Hepatic stellate cell (primary cell): ENCODE data around the gene ORMDL2.
A peak's percentile ranks its signal among the peaks of the same experiment; 100 is the strongest.

Source experiments
- DNase-seq: peaks from one replicate; pipeline ENCODE4 v3.0.0; 2011; ENCODE audit warnings: low spot score

ORMDL2 gene, protein sequence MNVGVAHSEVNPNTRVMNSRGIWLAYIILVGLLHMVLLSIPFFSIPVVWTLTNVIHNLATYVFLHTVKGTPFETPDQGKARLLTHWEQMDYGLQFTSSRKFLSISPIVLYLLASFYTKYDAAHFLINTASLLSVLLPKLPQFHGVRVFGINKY

DNA sequence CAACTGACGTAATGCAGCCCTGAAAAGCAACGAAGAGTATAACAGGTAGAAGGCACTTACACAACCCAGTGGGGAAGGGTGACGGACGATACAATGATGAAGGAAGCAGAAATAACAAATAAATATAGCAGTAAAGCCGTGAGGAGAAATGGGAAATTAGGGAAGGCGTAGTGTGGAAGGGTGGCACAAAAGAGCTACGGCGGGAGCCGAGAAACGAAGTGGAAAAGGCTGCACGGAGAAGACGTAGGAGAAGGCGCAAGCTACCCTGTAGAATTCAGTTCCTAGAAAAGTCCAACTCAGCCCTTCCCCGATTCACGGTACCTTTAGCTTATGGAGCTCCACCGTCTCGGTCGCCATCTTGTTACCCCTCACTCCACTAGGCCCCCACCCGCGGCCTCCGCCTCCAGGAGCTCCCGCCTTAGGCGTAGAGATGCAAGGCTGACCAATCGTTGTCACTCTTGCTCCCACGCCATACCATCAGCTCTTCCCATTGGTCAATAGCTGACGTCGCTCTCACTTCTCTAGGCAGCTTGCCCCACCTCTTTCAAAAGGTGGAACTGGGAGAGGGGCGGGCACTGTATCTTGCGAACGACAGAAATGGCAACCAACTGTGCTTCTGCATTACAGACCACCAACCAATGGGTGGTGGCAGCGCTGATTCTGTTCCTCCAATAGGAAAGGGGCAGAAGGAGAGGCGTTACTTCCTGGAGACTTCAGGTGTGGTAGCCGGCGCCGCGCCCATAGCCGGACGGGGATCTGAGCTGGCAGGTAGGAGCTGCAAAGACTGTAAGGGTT is at the start of gene ORMDL2, which contains the start of gene SARNP:
Gene ORMDL2 (plus strand): TSS at position 697 of the 795 bp plus-strand sequence. CDS start 959 bp downstream, outside the sequence.
Gene SARNP (minus strand): TSS at position 380 of the 795 bp plus-strand sequence. CDS start 23 bp downstream, at position 357.
- DNase-seq, result peak; percentile 98

DNA sequence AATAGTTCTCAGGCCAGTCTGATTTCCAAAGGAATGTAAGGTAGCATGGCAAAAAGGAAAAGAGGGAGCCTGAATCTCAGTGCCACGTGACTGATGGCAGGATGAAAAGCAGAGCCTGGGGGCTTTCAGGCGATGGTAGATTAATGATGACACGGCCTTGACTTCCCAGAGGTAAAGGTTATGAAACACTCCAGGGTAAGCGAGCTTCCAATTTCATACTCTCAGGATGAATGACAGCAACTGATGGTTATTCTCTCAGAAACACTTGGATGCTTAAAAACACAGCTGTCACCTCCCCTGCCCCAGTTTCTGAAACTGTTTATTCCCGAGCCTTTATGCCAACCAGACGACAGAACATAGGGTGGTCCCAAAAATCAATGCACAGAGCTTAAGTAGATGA is 46.1 kb upstream of the ORMDL2 start:
- no peak for DNase-seq

DNA sequence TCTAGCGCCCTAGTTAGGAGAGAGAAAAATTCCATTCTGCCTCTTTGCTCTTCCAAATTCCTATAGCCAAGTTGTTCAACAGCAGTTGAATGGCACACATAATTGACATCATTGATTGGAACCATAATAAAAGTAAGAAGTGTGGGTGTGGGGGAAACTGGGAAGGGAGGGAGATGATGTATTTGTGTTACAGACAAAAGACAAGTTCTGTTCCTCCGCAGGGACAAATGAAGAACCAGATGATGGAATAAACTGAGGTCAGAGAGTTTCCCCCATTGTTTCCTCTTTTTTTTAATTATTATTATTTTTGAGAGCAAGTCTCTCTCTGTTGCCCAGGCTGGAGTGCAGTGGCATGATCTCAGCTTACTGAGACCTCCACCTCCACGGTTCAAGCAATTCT is 40.0 kb upstream of the ORMDL2 start:
- DNase-seq, result no peak

DNA sequence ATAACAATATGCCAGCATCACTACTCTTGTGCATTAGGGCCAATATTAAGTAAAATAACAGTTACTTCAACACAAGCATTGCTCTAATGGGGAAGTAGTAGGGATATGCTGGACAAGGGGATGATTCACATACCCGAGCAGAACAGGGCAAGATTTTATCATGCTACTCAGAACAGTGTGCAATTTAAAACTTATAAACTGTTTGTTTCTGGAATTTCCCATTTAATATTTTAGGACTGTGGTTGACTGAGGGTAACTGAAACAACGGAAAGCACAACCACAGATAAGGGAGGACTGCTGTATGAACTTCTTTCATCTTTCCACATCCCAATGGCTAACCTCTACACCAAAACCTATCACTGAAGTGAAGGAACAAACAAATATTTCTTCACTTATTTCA is 37.2 kb upstream of the ORMDL2 start:
- DNase-seq, result no peak

DNA sequence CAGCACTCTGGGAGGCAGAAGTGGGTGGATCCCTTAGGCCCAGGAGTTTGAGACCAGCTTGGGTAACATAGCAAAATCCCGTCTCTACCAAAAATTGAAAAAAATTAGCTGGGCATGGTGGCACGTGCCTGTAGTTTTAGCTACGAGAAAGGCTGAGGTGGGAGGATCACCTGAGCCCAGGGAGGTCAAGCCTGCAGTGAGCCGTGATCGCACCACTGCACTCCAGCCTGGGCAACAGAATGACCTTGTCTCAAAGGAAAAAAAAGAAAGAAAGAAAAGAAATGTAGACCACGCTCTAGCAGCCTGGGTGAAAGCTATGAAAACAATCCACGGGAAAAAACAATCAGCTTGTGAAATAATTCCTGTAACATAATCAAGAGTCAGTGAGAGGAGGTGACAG is 29.3 kb upstream of the ORMDL2 start:
- no peak for DNase-seq

DNA sequence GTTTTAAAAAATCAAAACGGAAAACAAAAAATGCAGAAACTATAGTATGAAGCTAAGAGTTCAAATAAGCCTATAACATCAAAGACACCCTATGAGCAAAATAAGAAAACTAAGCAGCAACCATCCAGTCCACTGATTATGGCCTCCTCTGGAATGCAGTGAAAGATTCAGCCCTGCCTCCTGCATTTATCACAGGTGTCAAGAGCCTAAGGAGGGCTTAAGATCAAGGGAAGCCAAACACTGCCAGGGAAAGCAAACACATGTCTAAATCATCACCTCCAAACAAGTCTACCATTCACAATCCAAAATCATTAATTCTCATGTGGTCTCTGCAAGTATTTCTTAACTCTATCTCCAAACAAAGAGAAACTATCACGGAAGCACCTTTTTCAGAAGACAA is 28.7 kb upstream of the ORMDL2 start:
- DNase-seq, result no peak

DNA sequence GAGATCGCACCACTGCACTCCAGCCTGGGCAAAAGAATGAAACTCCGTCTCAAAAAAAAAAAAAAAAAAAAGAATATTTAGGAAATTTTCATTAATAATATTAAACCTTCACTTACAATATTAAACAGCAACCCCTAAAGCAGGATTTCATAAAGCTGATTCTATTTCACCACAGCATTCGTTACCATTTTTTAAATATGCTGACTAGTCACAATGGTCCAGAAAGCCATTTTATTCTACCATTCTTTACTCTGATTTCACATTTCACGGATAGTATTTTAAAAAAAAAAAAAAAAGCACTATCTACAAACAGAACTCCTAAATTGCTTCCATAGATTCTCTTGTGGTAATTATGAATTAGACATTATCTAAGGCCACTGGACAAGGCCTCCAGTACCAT is 27.9 kb upstream of the ORMDL2 start:
- no peak for DNase-seq

DNA sequence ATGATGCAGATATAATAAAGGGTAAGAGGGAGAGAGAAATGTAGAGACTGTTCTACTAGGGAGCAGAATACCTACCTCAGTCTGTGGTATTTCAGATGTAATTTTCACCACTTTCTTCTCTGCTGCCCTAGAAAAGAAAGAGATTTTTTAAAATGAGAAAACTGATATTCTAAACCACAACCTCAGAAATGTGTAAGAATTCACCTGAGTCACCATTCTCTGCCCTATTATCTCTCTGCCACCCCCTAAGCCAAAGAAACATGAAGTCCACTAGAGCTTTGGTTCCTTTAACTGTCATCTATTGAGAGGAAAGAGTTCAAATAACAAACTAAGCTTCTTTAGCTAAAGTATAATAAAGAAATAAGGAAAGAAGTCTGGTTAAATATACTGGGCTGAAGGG is 21.9 kb upstream of the ORMDL2 start:
- DNase-seq, result no peak

DNA sequence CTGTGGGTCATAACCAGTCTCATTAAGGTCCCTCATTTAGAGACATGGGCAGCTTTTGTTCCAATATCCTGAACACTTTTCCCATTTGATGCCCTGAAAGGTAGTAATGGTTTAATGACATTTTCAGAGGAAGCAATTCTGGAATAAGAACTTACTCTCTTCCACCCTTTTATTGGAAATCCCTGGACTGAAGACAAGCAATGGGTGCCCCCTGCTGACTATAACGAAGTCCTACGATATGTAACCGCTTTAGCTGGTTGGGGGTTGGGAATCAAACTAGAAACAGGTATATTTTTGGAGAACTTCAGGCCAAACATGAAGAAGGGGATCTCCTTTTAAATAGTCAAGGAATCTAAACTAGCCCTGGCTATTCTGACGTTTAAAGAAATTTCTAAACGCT is 20.8 kb upstream of the ORMDL2 start:
- peak; percentile 49 for DNase-seq

DNA sequence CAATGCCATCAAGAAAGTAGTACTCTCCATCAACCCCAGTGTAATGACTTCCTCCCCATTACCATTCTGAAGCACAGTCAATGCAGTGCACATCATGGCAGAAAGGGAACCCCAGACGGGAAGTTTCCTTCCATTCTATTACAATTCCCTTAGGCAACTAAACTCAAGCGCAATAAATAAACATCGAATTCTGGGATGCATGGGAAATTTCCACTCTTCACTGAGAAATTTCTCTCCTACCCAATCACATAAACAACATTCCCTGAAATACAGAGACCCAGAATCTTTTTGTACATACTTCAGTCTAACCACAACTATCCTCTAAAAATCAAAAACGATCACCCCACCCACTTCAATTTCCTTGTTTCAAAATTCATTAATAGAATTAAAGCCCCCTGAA is 20.3 kb upstream of the ORMDL2 start:
- DNase-seq, result no peak

DNA sequence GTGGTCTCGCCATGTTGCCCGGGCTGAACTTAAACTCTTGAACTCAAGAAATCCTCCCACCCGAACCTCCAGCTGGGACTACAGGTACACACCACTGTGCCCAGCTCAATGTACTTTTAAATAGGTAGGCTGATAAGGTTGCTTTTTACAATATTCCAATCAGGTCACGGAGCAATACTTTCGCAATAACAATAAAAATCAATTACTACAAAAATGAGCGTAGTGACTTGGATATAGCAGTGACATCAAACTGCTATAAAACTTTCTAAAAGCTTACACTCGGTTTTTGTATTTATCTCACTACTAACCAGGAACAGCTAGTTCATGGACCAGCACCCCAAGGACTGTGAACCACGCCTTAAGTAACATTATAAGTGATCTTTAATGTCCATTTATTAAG is 10.9 kb upstream of the ORMDL2 start:
- DNase-seq, result no peak

DNA sequence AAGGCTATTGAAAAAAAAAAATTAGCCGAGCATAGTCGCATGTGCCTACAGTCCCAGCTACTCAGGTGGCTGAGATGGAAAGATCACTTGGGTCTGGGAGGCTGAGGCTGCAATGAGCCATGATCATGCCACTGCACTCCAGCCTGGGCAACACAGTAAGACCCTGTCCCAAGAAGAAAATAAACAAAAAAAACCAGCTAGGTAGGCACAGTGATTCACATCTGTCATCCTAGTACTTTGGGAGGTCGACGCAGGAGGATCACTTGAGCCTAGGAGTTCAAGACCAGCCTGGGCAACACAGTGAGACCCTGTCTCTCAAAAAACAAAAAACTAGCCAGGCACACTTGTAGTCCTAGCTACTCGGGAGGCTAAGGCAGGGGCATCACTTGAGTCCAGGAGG is 8.6 kb upstream of the ORMDL2 start:
- no peak for DNase-seq

DNA sequence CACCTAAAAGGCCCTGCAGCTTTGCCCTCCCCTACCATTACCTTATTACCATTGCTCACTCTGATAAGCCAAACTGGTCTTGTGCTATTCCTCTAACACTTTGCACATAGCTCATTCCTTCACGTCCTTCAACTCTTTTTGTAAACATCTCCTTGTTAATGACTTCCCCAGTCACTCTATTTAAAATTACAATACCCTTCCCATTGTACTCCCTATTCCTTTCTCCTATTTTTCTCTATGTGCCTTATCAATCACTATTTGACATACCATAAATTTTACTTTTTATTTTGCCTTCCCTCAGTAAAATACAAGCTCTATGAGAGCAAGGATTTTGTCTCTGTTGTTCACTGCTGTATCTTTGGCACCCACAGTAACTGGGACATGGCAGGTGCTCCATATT is 5.8 kb upstream of the ORMDL2 start:
- DNase-seq, result no peak

DNA sequence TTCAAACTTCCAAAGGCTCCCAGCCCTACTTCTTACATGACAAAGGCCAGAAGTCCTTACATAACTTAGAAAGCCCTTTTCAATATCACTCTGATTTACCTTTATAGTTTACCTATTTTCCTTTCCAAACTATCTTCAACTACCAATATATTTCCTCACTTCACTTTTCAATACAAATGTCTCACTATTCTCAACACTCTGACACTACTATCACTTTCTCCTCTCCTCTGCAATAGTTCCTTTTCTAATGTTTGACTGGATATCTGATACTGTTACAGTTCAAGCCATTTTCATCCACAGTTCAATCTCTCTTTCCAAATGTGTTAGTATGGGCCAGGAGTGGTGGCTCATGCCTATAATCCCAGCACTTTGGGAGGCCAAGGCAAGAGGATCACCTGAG is 3.6 kb upstream of the ORMDL2 start:
- DNase-seq, result no peak

DNA sequence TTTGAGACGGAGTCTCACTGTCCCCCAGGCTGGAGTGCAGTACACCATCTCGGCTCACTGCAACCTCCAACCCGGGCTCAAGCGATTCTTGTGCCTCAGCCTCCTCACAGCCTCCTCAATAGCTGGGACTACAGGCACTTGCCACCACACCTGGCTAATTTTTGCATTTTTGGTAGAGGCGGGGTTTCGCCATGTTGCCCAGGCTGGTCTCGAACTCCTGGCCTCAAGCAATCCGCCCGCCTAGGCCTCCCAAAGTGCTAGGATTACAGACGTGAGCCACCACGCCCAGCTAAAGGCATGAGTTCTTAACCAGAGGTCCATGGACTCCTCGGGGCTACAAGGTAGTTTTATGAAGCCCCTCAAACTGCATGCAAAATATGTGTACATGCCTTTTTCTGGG is 2.4 kb upstream of the ORMDL2 start:
- DNase-seq, result no peak

DNA sequence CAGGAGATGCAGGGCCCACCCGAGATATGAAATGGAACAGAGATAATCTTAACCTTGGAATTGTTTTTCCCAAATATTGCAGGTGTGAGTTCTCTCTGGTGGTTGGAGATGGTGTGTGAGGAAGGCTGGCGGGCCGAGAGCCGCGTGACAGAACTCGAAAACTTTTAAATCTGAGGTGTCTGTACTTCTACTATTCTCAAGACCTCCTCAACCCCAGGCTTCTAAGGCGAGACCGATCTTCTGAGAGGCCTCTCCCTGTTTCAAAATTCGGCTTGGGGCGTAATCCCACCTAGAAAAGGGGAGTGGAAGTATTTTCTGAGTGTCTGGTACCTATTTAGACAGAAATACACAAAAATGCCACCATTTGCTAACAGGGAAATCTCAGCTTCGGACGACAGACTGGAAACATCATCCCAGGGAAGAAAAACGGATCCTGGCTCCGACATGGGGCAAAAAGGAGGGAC is 928 bp upstream of the ORMDL2 start:
- peak; percentile 45 for DNase-seq

DNA sequence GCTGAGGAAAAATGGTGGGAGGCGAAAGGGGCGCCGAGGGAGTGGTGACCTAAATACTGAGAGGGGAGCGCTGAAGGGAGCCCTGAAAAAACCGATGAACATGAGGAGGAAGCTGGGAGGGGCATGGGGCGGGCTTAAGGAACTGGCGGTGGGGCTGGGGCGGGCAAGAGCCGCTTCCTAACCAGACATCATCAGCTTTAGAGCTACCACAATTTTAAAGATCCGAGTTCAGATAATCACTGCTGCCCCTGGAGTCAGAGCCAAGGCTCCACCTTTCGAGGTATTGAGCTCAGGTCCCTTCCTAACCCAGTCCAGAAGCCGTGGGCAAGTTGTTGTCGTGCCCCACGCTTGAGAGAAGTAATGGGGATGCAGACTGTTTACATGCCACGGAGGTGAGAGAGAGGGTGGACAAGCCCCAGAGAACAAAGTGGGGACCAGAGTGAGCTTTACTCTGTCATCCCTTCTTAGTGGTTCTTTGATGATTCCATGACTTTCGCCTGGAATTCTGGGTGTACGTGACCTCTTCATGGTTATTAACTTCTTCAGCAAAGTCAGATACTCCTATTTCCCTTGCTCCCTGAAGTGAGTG is 393 bp downstream of the ORMDL2 start:
- peak; percentile 63 for DNase-seq

DNA sequence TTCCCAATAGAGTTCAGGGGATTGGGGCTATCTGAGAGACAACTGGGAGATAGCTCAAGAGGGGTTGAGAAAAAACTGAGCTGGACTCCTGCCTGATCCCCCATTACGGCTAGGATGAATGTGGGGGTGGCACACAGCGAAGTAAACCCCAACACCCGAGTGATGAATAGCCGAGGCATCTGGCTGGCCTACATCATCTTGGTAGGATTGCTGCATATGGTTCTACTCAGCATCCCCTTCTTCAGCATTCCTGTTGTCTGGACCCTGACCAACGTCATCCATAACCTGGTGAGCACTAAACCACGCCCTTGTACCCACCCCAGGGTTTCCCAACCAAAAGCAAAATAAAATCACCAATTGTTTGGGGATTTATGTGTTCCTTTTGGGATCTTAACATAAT is 1.0 kb downstream of the ORMDL2 start:
- DNase-seq, result no peak

DNA sequence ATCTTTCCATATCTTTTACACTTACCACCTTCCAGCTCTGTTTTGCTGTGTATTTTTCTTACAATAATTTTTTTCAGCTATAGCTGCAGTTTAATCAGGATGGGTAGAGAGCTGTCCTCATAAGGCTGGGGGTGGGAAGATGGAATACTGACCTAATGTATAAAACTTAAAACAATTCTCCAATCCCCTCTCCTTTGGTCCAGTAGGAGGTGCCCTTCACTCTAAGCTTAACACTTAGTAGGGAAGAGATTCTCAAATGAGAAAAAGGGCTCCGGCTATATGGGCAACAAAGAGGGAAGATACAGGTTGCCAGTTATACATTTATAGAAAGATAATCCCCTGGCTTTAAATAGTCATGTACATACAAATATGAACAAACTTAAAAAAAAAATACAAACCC is 2.8 kb downstream of the ORMDL2 start:
- DNase-seq, result no peak

DNA sequence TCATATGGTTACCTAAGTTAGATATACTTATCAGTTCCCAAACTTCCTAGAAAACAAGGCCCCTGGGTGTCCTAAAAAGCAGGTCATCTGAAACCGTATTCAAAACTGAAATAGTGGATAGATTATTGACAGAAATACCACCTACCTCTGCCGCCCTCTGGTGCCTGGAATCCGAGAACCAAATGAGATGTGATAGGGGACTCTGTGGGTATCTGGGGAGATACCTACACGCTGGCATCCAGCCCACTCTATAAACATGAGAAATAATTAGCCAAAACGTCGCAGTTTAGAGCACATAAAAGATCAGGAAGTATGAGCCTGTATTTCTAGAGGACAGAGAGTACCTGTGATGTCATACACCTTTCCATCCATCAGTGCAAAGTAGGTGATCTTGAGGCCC is 4.4 kb downstream of the ORMDL2 start:
- no peak for DNase-seq

DNA sequence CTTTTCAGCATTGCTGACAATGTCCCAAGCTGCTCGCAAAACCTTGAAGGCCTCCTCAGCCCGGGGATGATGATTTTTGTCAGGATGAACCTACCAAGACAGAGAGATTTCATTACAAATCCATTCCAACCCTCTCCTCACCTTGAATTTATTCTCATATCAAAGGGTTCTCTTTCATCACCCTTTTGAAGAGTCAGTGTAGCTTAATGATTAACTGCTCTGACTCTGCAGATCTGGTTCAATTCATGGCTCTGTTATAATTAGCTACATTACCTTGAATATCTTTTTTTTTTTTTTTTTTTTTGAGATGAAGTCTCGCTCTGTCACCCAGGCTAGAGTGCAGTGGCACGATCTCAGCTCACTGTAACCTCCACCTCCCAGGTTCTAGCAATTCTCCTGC is 5.6 kb downstream of the ORMDL2 start:
- no peak for DNase-seq

DNA sequence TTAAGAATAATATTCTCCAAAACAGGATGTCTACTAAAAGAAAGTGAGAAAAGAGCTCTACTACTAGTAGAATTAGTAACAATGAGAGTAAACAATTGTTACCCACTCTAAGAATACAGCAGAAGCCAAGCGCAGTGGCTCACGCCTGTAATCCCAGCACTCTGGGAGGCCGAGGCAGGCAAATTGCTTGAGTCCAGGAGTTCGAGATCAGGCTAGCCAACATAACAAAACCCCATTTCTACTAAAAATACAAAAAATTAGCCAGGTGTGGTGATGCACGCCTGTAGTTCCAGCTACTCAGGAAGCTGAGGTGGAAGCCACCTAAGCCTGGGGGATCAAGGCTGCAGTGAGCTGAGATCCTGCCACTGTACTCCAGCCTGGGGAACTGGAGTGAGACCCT is 6.9 kb downstream of the ORMDL2 start:
- DNase-seq, result no peak

DNA sequence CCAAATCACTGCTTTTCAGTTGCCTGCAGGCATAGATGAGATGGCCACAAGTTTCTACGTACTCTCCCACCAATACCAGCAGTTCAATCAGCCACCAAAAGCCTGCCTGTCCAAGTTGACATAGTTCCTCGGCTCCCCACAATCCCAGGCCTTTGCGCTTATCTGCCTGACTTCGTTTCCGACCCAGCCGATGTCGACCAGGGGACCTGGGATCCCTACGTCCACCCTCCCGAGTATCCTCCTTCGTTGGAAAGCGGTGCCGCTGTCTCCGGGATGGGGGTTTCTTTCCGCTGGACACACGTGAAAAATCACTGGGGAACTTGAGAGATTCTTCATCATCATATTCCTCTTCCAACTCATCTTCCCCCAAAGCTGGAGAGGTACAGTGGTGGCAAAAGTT is 10.0 kb downstream of the ORMDL2 start:
- DNase-seq, result no peak
